ENCODE results near the gene TICAM1. TPM values are rescaled to one million over a fixed set of nuclear protein-coding genes. Genes with fewer than 3 reads are reported as not detected.
A peak's percentile ranks its signal among the peaks of the same experiment; 100 is the strongest.

TICAM1 gene
- 6.5 and 17.0 TPM in 2 replicates for total RNA-seq (2014; rRNA removed)
- Bru-seq, nascent RNA, result percentile 73 among the genes with signal in this experiment
- BruChase-seq, experiment 1, labeled RNA remaining after a 6-hour chase, result percentile 83 among the genes with signal in this experiment
- BruChase-seq, experiment 2, labeled RNA remaining after a 2-hour chase, result percentile 81 among the genes with signal in this experiment
- long read RNA-seq, partial matches to known transcripts, result 0 of 56 reads
- long read RNA-seq, other reads (novel, unspliced or antisense), result 52 of 56 reads

GRCh38 chr19:4831304-4831978 lies at the start of gene TICAM1:
TSS of gene TICAM1 (minus strand) at chr19:4831712. CDS start at chr19:4818377, 13,335 bp downstream.
- Histone ChIP-seq H4K20me1 (ENCODE audit: low read length) (no peaks in the 10 kb centered on the region), H3K4me2 (ENCODE audit: low read length) (peak within 1 kb of the TSS; percentile 94), H3K27me3 (ENCODE audit: low read length) (no peaks in the 10 kb centered on the region), H3K79me2 (ENCODE audit: low read length) (peaks cover 46% of the 10 kb centered on the region), H3K4me3 (ENCODE audit: low read length) (peak within 1 kb of the TSS; percentile 92), H3K9me3 (ENCODE audit: low read length) (no peaks in the 10 kb centered on the region), H3K36me3 (ENCODE audit: low read depth, low read length) (no peaks in the 10 kb centered on the region), H3F3A (ENCODE audit: low read length, unreplicated experiment) (no peaks in the 10 kb centered on the region), H3K9me2 (replicated peaks; ENCODE audit: low read length) (no peaks in the 10 kb centered on the region), H3K27ac (ENCODE audit: low read length) (peak within 1 kb of the TSS; percentile 56), H3K4me1 (ENCODE audit: insufficient read depth, low read length) (peaks cover 13% of the 10 kb centered on the region; the same call in 1 of the 2 replicates), H2AFZ (ENCODE audit: low read length) (peak within 1 kb of the TSS; percentile 92), H3K9ac (ENCODE audit: low read length) (peak within 1 kb of the TSS; percentile 93)
- ATAC-seq (peak; percentile 90), DNase-seq (peak; percentile 63)
- BruUV-seq (replicated peaks), result no TSS peak
- TF ChIP-seq, protein P1, sequence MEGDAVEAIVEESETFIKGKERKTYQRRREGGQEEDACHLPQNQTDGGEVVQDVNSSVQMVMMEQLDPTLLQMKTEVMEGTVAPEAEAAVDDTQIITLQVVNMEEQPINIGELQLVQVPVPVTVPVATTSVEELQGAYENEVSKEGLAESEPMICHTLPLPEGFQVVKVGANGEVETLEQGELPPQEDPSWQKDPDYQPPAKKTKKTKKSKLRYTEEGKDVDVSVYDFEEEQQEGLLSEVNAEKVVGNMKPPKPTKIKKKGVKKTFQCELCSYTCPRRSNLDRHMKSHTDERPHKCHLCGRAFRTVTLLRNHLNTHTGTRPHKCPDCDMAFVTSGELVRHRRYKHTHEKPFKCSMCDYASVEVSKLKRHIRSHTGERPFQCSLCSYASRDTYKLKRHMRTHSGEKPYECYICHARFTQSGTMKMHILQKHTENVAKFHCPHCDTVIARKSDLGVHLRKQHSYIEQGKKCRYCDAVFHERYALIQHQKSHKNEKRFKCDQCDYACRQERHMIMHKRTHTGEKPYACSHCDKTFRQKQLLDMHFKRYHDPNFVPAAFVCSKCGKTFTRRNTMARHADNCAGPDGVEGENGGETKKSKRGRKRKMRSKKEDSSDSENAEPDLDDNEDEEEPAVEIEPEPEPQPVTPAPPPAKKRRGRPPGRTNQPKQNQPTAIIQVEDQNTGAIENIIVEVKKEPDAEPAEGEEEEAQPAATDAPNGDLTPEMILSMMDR (conservative IDR thresholded peaks at IDR 0.05; ENCODE audit: low read depth, low read length), result no peak
- TF ChIP-seq EZH2phosphoT487 (IDR thresholded peaks at IDR 0.05; ENCODE audit: borderline replicate concordance, low read length) (no peak), EZH2 (IDR thresholded peaks at IDR 0.05; ENCODE audit: low read length, unreplicated experiment) (no peak)
- POLR2A ChIA-PET (ENCODE audit: unreplicated experiment), result interaction anchor here (0.7 kb wide), 1 partner anchor 349 kb away, joined by 3 read pairs; no protein-coding TSS in a partner anchor
- CTCF ChIA-PET, result interaction anchor here (0.6 to 1.1 kb wide), 2 partner anchors 22 to 258 kb away, joined by 3 to 4 read pairs; no protein-coding TSS in a partner anchor
- intact Hi-C loops (cut with micrococcal nuclease), result no loop called here

DNA sequence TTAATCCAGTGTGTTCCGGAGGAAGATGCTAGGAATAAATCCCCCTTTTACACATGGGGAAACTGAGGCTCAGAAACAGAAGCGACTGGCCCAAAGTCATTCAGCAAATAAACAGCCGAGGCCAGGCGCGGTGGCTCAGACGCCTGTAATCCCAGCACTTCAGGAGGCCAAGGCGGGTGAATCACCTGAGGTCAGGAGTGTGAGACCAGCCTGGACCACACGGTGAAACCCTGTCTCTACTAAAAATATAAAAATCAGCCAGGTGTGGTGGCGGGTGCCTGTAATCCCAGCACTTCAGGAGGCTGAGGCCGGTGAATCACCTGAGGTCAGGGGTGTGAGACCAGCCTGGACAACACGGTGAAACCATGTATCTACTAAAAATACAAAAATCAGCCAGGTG lies 47.5 kb upstream of the TICAM1 start:
- Histone ChIP-seq H3F3A (ENCODE audit: low read length, unreplicated experiment) (no peaks in the 10 kb centered on the region), H2AFZ (ENCODE audit: low read length) (no peak overlapping the region), H3K9me3 (ENCODE audit: low read length) (no peaks in the 10 kb centered on the region), H3K4me1 (ENCODE audit: insufficient read depth, low read length) (no peaks in the 10 kb centered on the region), H3K4me3 (ENCODE audit: low read length) (no peak overlapping the region), H3K36me3 (ENCODE audit: low read depth, low read length) (no peaks in the 10 kb centered on the region), H3K9me2 (replicated peaks; ENCODE audit: low read length) (no peaks in the 10 kb centered on the region), H3K4me2 (ENCODE audit: low read length) (no peak overlapping the region), H3K27ac (ENCODE audit: low read length) (no peak overlapping the region), H3K9ac (ENCODE audit: low read length) (no peak overlapping the region), H3K27me3 (ENCODE audit: low read length) (no peaks in the 10 kb centered on the region), H4K20me1 (ENCODE audit: low read length) (no peaks in the 10 kb centered on the region), H3K79me2 (ENCODE audit: low read length) (no peaks in the 10 kb centered on the region)
- ChIA-PET POLR2A (ENCODE audit: unreplicated experiment) (interaction anchor here (0.7 kb wide), 1 partner anchor 88 kb away, joined by 4 read pairs; no protein-coding TSS in a partner anchor), CTCF (no interaction called here)
- no TSS peak for BruUV-seq (replicated peaks)
- intact Hi-C loops (cut with micrococcal nuclease), result no loop called here
- no peak for DNase-seq
- no peak for ATAC-seq
- no peak for TF ChIP-seq EZH2 (IDR thresholded peaks at IDR 0.05; ENCODE audit: low read length, unreplicated experiment)

GRCh38 chr19:4878491-4878968 lies 47.0 kb upstream of the TICAM1 start:
- H2AFZ ChIP-seq (ENCODE audit: low read length), result no peak overlapping the region
- H3K36me3 ChIP-seq (ENCODE audit: low read depth, low read length), result no peaks in the 10 kb centered on the region
- no peak overlapping the region for H3K4me2 ChIP-seq (ENCODE audit: low read length)
- CTCF ChIA-PET, result no interaction called here
- no peaks in the 10 kb centered on the region for H3K9me3 ChIP-seq (ENCODE audit: low read length)
- no peaks in the 10 kb centered on the region for H4K20me1 ChIP-seq (ENCODE audit: low read length)
- BruUV-seq (replicated peaks), result no TSS peak
- ATAC-seq, result no peak
- intact Hi-C loops (cut with micrococcal nuclease), result no loop called here
- no peak for DNase-seq
- no peaks in the 10 kb centered on the region for H3K79me2 ChIP-seq (ENCODE audit: low read length)
- no peak overlapping the region for H3K27ac ChIP-seq (ENCODE audit: low read length)
- no peaks in the 10 kb centered on the region for H3K9me2 ChIP-seq (replicated peaks; ENCODE audit: low read length)
- no peaks in the 10 kb centered on the region for H3K4me1 ChIP-seq (ENCODE audit: insufficient read depth, low read length)
- POLR2A ChIA-PET (ENCODE audit: unreplicated experiment), result no interaction called here
- H3K4me3 ChIP-seq (ENCODE audit: low read length), result no peak overlapping the region
- no peaks in the 10 kb centered on the region for H3K27me3 ChIP-seq (ENCODE audit: low read length)
- H3F3A ChIP-seq (ENCODE audit: low read length, unreplicated experiment), result no peaks in the 10 kb centered on the region
- no peak overlapping the region for H3K9ac ChIP-seq (ENCODE audit: low read length)
- TF ChIP-seq EZH2phosphoT487 (IDR thresholded peaks at IDR 0.05; ENCODE audit: borderline replicate concordance, low read length), result no peak
- TF ChIP-seq, protein P1 (conservative IDR thresholded peaks at IDR 0.05; ENCODE audit: low read depth, low read length), result no peak

Measured in PC-3 (cell line).